GM19238 (cell line): ENCODE results near the gene GSDME.

Experiments
- DNase-seq: peaks from one replicate; pipeline ENCODE4 v3.0.0; 2011; ENCODE audit warnings: low spot score; ENCODE audit not compliant: insufficient read length

Gene GSDME

GRCh38 chr7:24723178-24723530, 34.1 kb downstream of the GSDME start:
- DNase-seq = no peak

- DNase-seq = no peak
Observed at GRCh38 chr7:24722386-24723177, 34.7 kb downstream of the GSDME start.

- no peak for DNase-seq
Observed at GRCh38 chr7:24721481-24722001, 35.7 kb downstream of the GSDME start.

- DNase-seq = no peak
Observed at GRCh38 chr7:24720283-24720682, 37.0 kb downstream of the GSDME start.

GRCh38 chr7:24718977-24719491, 38.2 kb downstream of the GSDME start:
- peak; percentile 58 for DNase-seq

- DNase-seq = no peak
Observed at GRCh38 chr7:24718431-24718831, 38.8 kb downstream of the GSDME start.

GRCh38 chr7:24717694-24718320, 39.5 kb downstream of the GSDME start:
- DNase-seq = no peak

GRCh38 chr7:24717247-24717622, 40.0 kb downstream of the GSDME start:
- DNase-seq = no peak

GRCh38 chr7:24716480-24717246, 40.6 kb downstream of the GSDME start:
- no peak for DNase-seq

- peak; percentile 53 for DNase-seq
Observed at GRCh38 chr7:24715661-24716479, 41.4 kb downstream of the GSDME start.

- DNase-seq = no peak
Observed at GRCh38 chr7:24715171-24715570, 42.1 kb downstream of the GSDME start.

GRCh38 chr7:24714676-24715010, 42.6 kb downstream of the GSDME start:
- DNase-seq = no peak

- no peak for DNase-seq
Observed at GRCh38 chr7:24713850-24714675, 43.2 kb downstream of the GSDME start.

GRCh38 chr7:24713039-24713793, 44.0 kb downstream of the GSDME start:
- DNase-seq = no peak

GRCh38 chr7:24709585-24710360, 47.5 kb downstream of the GSDME start:
- no peak for DNase-seq

- DNase-seq = no peak
Observed at GRCh38 chr7:24709051-24709450, 48.2 kb downstream of the GSDME start.

- no peak for DNase-seq
Observed at GRCh38 chr7:24707988-24708615, 49.2 kb downstream of the GSDME start.
